GM12891 (cell line): ENCODE measurements around the gene AP2A1.

ENCODE experiments used
- PAX5 ChIP-seq: IDR thresholded peaks from 2 replicates; pipeline ENCODE4 v1.6.1; 2011; ENCODE audit warnings: low read length, moderate library complexity, mild to moderate bottlenecking; ENCODE audit not compliant: insufficient read depth, severe bottlenecking
- POLR2A ChIP-seq: IDR thresholded peaks from 2 replicates; pipeline ENCODE4 v1.6.1; 2011; ENCODE audit warnings: low read depth, low read length, control low read depth
- POLR2AphosphoS5 ChIP-seq: IDR thresholded peaks from 2 replicates; pipeline ENCODE4 v1.6.1; 2011; ENCODE audit warnings: low read depth, low read length, control low read depth
- TAF1 ChIP-seq: IDR thresholded peaks from 2 replicates; pipeline ENCODE4 v1.6.1; 2011; ENCODE audit warnings: low read depth, low read length, control low read depth

- no peak for TF ChIP-seq POLR2AphosphoS5
- no peak for TF ChIP-seq POLR2A
- no peak for TF ChIP-seq PAX5
- no peak for TF ChIP-seq TAF1
Observed at GRCh38 chr19:49787746-49788145, 20.9 kb downstream of the AP2A1 start.
